Muscle of leg (tissue), 11 donors: ENCODE measurements around the gene TICAM1. TPM values are rescaled to one million over a fixed set of nuclear protein-coding genes. Genes with fewer than 3 reads are reported as not detected.
"Not testable (repeated sequence)": the region's sequence is repeated elsewhere in the genome, so short reads cannot be mapped to it uniquely, and the experiment has no call there.

ENCODE experiments used
- DNase-seq: peaks from one replicate; pipeline ENCODE4 v3.0.0; 2013
- H3K27ac ChIP-seq: one replicate; pipeline ENCODE4 v1.5.1; 2013; ENCODE audit warnings: mild to moderate bottlenecking, low read length, control low read depth
- H3K27me3 ChIP-seq: one replicate; pipeline ENCODE4 v1.6.1; 2013; ENCODE audit warnings: low read length; ENCODE audit not compliant: control insufficient read depth, insufficient read depth
- H3K36me3 ChIP-seq: one replicate; pipeline ENCODE4 v1.6.1; 2013; ENCODE audit warnings: low read length; ENCODE audit not compliant: control insufficient read depth, insufficient read depth
- H3K4me1 ChIP-seq: one replicate; pipeline ENCODE4 v1.6.1; 2013; ENCODE audit warnings: low read length; ENCODE audit not compliant: control insufficient read depth, insufficient read depth
- H3K4me3 ChIP-seq: one replicate; pipeline ENCODE4 v1.5.1; 2013; ENCODE audit warnings: low read length, control low read depth
- H3K9me3 ChIP-seq: replicated peaks from 2 replicates; pipeline ENCODE4 v1.6.1; 2013; ENCODE audit warnings: low read depth, low read length; ENCODE audit not compliant: control insufficient read depth
- WGBS: methylation state at CpG from one replicate; pipeline ENCODE4 v1.1.5; 2013; ENCODE audit warnings: missing lambda C conversion rate; ENCODE audit not compliant: insufficient coverage; 5-methylcytosine and 5-hydroxymethylcytosine counted together
- polyA plus RNA-seq, 8 donors: library from polyadenylated mRNA; unstranded; fragments of 120-200 nt; gene quantifications; one replicate each; pipeline versions ENCODE4 v1.2.1 to v1.2.3, GENCODE V29; 2013; ENCODE audit warnings: inconsistent platforms in 1 of 8, low replicate concordance in 1 of 8; ENCODE audit not compliant: insufficient read length in 8 of 8, insufficient read depth in 1 of 8
- total RNA-seq: library from RNA; stranded (reverse); fragments of 120-200 nt; gene quantifications from one replicate; pipeline ENCODE4 v1.2.4, GENCODE V29; 2013

TICAM1 gene
- total and polyA plus RNA-seq, 9 donors: 1.3 to 6.5 (median 5.2) TPM

DNA sequence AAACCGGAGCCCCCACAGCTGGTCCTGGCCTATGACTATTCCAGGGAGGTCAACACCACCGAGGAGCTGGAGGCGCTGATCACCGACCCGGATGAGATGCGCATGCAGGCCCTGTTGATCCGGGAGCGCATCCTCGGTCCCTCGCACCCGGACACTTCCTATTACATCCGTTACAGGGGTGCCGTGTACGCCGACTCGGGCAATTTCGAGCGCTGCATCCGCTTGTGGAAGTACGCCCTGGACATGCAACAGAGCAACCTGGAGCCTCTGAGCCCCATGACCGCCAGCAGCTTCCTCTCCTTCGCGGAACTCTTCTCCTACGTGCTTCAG lies 38.7 kb downstream of the TICAM1 start:
- H3K27me3 ChIP-seq, H3K9me3 ChIP-seq, DNase-seq: not testable (repeated sequence)
- H3K4me3 ChIP-seq: peak overlapping the region; percentile 80
- H3K4me1 ChIP-seq: peaks cover 33% of the 10 kb centered on the region
- 91% methylated on average over 24 of the region's 24 CpGs for WGBS
- H3K27ac ChIP-seq: peak overlapping the region; percentile 13
- peaks cover 40% of the 10 kb centered on the region for H3K36me3 ChIP-seq

GRCh38 chr19:4792019-4792865 lies 39.3 kb downstream of the TICAM1 start:
- 8% methylated on average over 75 of the region's 75 CpGs for WGBS

DNA sequence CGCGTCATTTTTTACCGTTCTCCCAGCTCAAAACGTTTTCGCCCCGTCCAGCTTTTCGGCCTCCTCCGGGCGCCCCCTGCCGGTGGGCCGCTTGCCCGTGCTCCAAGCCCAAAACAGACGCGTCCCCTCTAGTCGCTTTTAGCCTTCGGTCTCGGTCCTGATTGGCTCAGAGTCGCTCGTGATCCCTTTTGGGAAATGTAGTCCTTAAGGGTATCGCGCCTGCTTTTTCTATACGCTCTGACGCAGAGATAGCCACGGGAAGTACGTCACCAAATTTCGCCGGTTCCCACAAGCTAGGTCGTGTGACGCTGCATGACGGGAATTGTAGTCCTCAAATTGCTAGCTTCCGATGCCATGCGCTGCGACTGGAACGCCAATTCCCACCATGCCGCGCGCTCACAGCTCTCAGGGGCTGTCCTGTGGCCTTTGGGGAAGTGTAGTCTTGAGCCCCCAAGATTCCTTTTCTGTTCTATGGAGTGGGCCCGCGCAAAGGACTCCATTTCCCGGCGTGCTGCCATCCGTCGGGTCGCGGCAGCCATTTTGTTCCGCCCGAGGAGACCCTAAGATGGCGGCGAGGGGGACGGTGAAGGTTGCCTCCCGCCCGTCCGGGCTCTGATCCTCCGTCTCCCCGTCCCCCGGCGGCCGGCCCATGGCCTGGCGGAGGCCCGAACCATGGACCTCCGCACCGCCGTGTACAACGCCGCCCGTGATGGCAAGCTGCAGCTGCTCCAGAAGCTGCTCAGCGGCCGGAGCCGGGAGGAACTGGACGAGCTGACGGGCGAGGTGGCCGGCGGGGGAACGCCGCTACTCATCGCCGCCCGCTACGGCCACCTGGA lies 40.1 kb downstream of the TICAM1 start, which contains the start of gene FEM1A:
Gene FEM1A (plus strand): TSS at position 552 of the 836 bp plus-strand sequence. CDS start 121 bp downstream, at position 673.
- Histone ChIP-seq H3K9me3 (no peaks in the 10 kb centered on the region), H3K27me3 (no peaks in the 10 kb centered on the region), H3K27ac (peak within 1 kb of the TSS; percentile 74), H3K36me3 (peaks cover 30% of the 10 kb centered on the region), H3K4me1 (peaks cover 33% of the 10 kb centered on the region), H3K4me3 (peak within 1 kb of the TSS; percentile 80)
- WGBS: 0% methylated on average over 72 of the region's 80 CpGs
- DNase-seq: peak; percentile 100

More at GRCh38 chr19:4792019-4792865, 39.3 kb downstream of the TICAM1 start:
- not testable (repeated sequence) for H3K27me3 ChIP-seq, H3K9me3 ChIP-seq, DNase-seq
- Histone ChIP-seq H3K4me1 (peaks cover 33% of the 10 kb centered on the region), H3K36me3 (peaks cover 35% of the 10 kb centered on the region), H3K27ac (peak overlapping the region; percentile 74), H3K4me3 (peak overlapping the region; percentile 80)

DNA sequence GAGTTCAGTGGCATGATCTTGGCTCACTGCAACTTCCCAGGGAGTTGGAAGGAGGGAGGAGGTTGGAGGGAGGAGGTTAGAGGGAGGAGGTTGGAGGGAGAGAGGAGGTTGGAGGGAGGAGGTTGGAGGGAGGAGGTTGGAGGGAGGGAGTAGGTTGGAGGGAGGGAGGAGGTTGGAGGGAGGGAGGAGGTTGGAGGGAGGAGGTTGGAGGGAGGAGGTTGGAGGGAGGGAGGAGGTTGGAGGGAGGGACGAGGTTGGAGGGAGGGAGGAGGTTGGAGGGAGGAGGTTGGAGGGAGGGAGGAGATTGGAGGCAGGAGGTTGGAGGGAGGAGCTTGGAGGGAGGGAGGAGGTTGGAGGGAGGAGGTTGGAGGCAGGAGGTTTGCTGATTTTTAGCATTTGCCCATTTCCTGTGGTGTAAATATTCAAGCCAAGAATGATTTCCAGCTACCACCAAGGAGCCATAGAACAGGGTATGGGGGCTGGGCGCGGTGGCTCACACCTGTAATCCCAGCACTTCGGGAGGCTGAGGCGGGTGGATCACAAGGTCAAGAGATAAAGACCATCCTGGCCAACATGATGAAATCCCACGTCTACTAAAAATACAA lies 45.0 kb downstream of the TICAM1 start:
- WGBS: 93% methylated on average over 2 of the region's 6 CpGs
- H3K36me3 ChIP-seq, H3K27ac ChIP-seq, H3K27me3 ChIP-seq, H3K4me3 ChIP-seq, H3K9me3 ChIP-seq, DNase-seq: not testable (repeated sequence)
- peaks cover 13% of the 10 kb centered on the region for H3K4me1 ChIP-seq

DNA sequence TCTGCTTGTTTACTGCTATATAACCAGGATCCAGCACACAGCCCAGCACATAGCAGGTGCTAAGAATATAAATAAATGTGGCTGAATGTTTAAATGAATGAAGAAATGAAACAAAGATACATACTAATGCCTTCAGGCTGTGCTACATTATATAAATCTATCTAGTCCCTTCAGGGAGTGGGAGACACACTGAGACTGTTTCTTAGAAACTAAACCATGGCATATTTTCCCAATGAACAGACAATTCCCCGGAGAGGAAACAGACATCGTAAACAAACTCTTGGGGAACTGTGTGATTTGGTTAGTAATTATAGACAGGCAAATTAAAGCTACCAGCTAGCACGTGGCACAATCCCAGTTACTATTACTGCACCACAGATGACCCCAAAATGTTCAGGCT lies 49.7 kb downstream of the TICAM1 start:
- H3K4me1 ChIP-seq: peaks cover 4% of the 10 kb centered on the region
- H3K4me3 ChIP-seq: no peak overlapping the region
- H3K9me3 ChIP-seq: peaks cover 4% of the 10 kb centered on the region
- DNase-seq: peak; percentile 43
- no peak overlapping the region for H3K27ac ChIP-seq
- H3K27me3 ChIP-seq: peaks cover 14% of the 10 kb centered on the region
- no peaks in the 10 kb centered on the region for H3K36me3 ChIP-seq
- WGBS: no CpG with 5 or more reads among the region's 3 CpGs

DNA sequence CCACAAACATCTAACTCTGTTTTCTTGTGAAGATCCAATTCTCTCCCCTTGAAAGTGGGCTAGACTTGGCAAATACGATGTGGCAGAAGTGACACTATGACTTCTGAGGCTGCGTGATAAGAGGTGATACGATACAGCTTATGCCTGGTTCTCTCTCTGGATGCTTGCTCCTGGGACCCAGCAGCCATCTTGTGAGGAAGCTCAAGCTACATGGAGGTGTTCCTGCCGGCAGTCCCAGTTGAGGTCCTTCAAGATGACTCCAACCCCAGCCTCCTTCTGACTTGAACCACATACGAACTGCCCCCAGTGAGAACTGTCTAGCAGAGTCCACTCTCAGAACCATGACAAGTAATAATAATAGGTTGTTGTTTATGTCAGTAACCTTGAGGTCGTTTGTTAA lies 50.7 kb downstream of the TICAM1 start:
- Histone ChIP-seq H3K27me3 (peaks cover 14% of the 10 kb centered on the region), H3K4me3 (no peak overlapping the region), H3K9me3 (peaks cover 4% of the 10 kb centered on the region), H3K4me1 (peaks cover 4% of the 10 kb centered on the region), H3K36me3 (no peaks in the 10 kb centered on the region), H3K27ac (no peak overlapping the region)
- DNase-seq: no peak
- WGBS: 76% methylated on average over 4 of the region's 6 CpGs

DNA sequence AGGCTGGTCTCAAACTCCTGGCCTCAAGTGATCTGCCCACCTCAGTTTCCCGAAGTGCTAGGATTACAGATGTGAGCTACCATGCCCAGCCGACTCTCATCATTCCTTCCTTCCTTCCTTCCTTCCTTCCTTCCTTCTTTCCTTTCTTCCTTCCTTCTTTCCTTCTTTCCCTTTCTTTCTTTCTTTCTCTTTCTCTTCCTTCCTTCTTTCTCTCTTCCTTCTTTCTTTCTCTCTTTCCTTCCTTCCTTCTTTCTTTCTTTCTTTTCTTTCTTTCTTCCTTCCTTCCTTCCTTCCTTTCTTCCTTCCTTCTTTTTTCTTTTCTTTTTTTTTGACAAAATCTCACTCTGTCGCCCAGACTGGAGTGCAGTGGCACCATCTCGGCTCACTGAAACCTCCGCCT lies 53.4 kb downstream of the TICAM1 start:
- H3K27me3 ChIP-seq: not testable (repeated sequence)

DNA sequence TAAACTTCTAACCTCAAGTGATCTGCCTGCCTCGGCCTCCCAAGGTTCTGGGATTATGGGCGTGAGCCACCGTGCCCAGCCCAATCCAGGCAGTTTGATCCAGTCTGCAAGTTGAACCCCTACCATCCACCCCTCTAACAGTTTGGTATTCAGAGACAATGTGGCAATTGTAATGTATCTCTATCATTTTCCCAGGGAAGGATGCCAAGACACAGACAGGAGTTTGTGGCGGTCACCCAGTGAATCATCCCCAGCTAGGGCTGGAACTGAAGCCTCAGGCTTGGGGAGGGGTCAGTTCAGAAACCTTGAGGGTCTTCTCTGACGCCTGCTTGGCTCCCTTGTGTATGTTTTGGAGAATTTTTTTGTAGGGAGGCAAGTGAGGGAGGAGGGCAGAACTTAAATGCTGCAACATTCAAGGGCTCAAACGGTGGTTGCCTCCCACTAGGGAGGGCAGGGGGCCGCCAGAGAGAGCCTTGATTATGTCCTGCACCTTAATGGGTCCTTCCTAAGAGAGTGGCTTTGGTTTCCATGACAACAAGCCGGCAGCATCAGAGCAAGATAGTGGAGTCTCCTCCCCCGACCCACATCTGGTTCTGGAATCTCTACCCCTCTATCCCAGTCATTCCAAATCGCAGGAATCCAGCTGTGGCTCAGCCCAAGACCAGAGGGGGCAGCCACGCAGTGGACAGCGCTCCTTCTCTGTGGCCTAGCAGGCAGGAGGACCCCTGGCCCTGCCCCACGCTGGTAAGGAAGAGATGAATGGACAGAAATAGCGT lies 54.9 kb downstream of the TICAM1 start:
- H3K4me1 ChIP-seq: no peaks in the 10 kb centered on the region
- H3K4me3 ChIP-seq: no peak overlapping the region
- H3K9me3 ChIP-seq: peaks cover 4% of the 10 kb centered on the region
- H3K36me3 ChIP-seq: no peaks in the 10 kb centered on the region
- 38% methylated on average over 12 of the region's 14 CpGs for WGBS
- no peak for DNase-seq
- H3K27me3 ChIP-seq: peaks cover 11% of the 10 kb centered on the region
- H3K27ac ChIP-seq: no peak overlapping the region

More for the DNA sequence above, 53.4 kb downstream of the TICAM1 start:
- not testable (repeated sequence) for H3K27ac ChIP-seq, DNase-seq, H3K4me3 ChIP-seq, H3K9me3 ChIP-seq, H3K36me3 ChIP-seq, H3K4me1 ChIP-seq
- 83% methylated on average over 2 of the region's 5 CpGs for WGBS

GRCh38 chr19:4775627-4776152 lies 55.8 kb downstream of the TICAM1 start:
- Histone ChIP-seq H3K36me3 (no peaks in the 10 kb centered on the region), H3K4me3 (no peak overlapping the region), H3K4me1 (no peaks in the 10 kb centered on the region), H3K9me3 (peaks cover under 1% of the 10 kb centered on the region), H3K27me3 (peaks cover 11% of the 10 kb centered on the region), H3K27ac (no peak overlapping the region)
- 50% methylated on average over 2 of the region's 5 CpGs for WGBS
- DNase-seq: no peak
